Measurements from ENCODE around the gene BEST4. TPM values are rescaled to one million over a fixed set of nuclear protein-coding genes. Genes with fewer than 3 reads are reported as not detected.
A peak's percentile ranks its signal among the peaks of the same experiment; 100 is the strongest.
"Not testable (repeated sequence)": the region's sequence is repeated elsewhere in the genome, so short reads cannot be mapped to it uniquely, and the experiment has no call there.

The BEST4 gene
- total RNA-seq: under 1 TPM; 0.12 to 0.31 TPM
- long read RNA-seq: 0 reads

DNA sequence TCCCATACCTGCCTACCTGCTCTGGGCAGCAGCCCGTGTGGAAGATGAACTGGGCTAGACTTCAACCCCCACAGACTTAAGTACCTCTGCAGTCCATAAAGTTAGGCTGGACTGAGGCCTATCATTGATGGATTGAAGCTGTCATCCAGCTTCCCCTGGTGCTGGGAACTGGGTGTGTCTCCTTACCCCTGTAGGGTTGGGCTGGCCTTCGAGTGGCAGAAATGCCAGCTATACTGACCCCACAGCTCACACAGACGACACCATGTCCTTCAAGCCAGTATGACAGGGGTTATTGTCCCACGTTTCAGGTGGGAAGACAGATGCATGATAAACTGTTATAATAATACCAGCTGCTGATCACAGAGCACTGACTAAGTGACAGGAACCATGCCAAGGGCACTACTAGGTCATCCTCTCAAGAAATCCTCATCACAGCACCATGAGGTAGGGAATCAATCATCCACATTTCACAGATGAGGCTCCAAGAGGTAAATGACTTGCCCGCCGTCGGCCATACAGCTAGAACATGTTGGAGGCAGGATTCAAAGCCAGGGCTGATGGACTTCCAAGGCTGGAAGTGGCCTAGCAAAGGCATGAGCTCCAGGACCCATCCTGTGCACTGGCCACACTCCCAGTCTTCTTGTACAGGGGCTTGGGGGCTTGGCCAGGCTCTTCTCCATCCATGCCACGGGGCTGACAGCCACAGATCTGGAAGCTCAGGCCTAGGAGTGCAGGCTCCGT is at the start of gene BEST4:
BEST4 (minus strand) TSS at position 51 of the 741 bp plus-strand sequence. CDS start 465 bp downstream, outside the sequence.
- intact Hi-C loops (cut with DNase I): loop anchor here (5.0 to 10.0 kb wide), 2 partner anchors 47 to 49 kb away; no protein-coding TSS in a partner anchor
- no peak for ATAC-seq
- no peak for DNase-seq

DNA sequence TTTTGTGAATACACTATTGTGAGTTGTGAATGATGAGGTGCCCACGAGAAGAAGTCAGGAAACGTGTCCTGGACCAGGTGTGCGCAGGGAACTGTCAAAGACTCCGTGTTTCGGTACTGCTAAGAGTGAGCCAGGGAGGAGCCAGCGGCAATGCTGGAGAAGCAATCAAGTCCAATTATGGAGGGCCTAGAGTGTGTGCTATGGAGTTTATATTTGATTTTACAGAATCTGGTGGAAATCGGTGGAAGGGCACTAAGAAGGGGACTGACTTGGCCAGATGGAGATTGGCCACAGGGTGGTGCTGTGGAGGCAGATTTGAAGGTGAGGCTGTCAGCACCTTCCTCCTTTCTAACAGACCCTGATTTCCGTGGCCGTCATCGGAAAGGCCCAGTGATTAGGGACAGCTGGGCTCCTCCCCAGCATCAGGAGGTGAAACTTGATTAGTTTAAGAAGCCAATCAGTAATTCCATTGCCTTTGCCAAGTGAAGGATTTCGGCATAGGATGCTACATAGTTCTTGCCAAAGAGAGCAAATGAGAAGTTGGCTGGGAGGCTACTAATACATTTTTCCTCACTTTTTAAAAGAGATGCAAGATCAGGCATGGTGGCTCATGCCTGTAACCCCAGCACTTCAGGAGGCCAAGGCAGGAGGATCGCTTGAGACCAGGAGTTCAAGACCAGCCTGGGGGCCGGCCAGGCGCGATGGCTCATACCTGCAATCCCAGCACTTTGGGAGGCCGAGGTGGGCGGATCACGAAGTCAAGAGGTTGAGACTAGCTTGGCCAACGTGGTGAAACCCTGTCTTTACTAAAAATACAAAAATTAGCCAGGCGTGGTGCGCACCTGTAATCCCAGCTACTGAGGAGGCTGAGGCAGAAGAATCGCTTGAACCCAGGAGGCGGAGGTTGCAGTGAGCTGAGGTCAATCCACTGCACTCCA is 48.0 kb upstream of the BEST4 start:
- ATAC-seq (peak; percentile 82 to 86), DNase-seq (peak; percentile 92)
- intact Hi-C loops (cut with DNase I): loop anchor here (5.0 to 10.0 kb wide), 5 partner anchors 49 to 466 kb away; partner anchors contain the start of genes BEST4 (in 2 of the 2), HECTD3 (in 1 of the 2) and UROD (in 1 of the 2)

DNA sequence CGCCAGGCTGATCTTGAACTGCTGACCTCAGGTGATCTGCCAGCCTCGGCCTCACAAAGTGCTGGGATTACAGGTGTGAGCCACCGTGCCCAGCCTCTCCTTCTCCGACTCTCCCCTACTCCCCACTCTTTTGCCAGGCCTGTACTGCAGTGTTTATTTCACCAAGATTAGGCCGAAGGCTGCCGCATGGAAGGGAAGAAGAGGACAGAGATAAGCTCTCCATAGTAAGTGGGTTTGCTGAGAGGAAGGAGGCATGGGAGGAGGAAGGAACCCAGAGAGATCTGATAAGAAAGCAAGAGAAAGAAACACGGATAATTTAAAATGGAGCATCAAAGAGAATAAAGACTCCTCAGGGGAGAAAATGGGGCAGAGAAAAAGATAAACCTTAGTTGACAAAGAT is 46.4 kb upstream of the BEST4 start:
- no peak for ATAC-seq
- DNase-seq: no peak
- intact Hi-C loops (cut with DNase I): loop anchor here (10.0 kb wide), 3 partner anchors 50 to 180 kb away; partner anchors contain the start of genes BEST4 (in 1 of the 2), HECTD3 (in 1 of the 2) and UROD (in 1 of the 2)

DNA sequence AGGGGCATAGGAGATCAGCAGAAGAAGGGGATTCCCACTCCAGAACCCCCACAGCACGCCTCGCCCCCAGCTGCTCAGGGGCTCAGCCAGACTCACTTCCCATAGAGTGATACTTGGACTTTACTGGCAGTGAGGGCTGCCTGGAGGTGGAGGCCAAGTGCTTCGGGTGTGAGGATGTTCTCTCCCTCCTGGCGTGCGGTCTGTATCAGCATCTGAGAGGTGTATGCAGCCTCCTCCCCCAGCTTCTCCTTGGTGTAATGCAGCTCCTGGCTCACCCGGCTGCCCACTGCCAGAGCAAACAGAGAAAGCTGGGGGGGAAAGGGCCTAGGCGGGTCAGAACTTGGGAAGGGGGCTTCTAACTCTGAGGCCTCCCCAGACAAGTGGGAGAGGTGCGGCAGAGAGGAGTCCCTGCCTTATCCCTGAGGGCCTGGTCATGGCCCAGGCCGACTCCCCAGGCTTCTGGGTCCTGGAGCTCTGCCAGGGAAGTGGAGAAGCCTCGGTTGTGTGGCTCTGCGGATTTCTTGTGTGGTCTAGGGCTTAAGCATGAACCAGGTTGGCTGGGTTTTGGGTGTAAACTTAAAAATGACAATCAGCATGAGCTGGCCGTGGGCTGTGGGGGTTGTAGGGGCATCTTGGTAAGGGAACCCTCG is 44.2 kb upstream of the BEST4 start:
- intact Hi-C loops (cut with DNase I): loop anchor here (10.0 kb wide), 3 partner anchors 47 to 183 kb away; partner anchors contain the start of genes BEST4 (in 1 of the 2), HECTD3 (in 1 of the 2) and UROD (in 1 of the 2)
- peak in 1 of 2 donors; percentile 27 for ATAC-seq
- no peak for DNase-seq

DNA sequence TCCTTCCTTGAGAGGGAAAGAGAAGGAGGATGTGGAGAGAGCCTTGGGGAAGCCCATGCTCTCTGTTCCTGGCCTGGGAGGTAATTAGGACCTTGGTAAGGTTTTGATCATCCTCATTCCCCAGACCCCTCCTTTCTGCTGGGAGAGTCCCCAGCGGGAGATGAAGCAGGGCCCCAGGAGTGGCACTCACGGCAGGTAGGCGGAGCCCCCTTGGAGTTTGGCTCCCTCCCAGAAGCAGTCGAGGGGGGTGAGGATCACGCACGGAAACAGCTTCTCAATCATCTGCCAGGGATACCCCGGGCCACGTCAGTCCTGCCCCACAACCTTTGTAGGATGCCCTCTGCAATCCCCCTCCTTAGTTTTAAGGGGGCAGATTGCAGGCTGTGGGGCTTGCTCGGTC is 43.5 kb upstream of the BEST4 start:
- intact Hi-C loops (cut with DNase I): loop anchor here (10.0 kb wide), 3 partner anchors 47 to 183 kb away; partner anchors contain the start of genes BEST4 (in 1 of the 2), HECTD3 (in 1 of the 2) and UROD (in 1 of the 2)
- no peak for ATAC-seq
- DNase-seq: no peak

DNA sequence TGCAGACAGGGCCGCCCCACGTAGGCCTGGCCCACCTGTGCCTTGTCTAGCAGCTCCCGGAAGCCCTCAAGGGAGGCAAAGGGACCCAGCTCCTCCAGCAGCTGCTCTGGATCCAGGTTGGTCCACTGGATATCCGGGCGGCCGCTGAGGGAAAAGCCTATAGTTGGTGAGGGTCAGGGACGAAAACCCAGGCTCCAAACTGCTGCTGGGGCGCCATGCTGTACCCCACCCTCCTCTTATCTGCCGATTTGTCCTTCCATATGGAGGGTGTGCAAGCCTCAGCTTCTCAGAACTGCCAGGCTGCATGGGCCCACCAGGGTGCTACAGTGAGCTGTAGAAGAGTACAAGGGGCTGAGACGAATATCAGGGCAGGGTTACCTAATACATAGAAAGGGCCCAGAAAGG is 42.9 kb upstream of the BEST4 start:
- ATAC-seq (no peak), DNase-seq (no peak)
- intact Hi-C loops (cut with DNase I): loop anchor here (10.0 kb wide), 3 partner anchors 46 to 184 kb away; partner anchors contain the start of genes BEST4 (in 1 of the 2), HECTD3 (in 1 of the 2) and UROD (in 1 of the 2)

DNA sequence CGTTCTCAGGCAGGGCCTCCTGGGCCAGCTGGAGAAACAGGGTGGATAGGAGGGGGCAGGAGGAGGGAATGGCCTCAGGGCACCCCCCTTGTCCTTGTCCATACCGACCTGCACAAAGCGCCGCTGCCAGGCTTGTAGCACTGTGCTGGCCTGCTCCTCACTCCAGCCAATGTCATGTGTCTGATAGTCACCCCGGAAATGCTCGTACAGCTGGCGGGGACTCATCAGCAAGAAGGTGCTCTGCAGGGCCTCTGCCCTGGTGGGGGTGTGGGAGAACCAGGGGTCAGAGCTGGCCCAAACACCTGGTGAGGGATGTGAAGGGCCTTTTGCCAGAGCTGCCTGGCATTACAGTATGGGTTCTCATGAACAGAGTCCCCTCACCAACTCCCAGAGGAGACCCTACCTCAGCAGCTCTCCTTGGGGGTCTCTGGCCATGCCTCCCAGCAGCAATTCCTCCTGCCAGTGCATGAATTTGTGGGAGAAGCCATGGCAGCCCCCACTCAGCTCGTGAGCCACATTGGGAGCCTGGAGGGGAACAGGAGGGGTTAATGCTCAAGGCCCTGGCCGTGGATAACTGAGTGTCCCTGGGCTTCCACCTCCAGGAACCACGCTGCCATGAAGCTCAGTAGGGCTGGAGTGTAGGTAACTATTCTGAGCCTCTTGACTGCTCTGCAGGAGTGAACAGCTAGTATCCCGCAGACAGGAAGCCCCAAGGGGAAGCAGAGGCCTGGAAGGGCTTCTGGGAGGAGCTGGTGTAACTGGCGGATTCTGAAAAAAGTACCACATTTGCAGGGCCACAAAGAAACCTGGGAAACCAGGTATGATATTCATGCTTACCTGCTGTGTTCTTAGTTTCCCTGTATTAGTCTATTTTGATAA is 41.8 kb upstream of the BEST4 start:
- no peak for DNase-seq
- intact Hi-C loops (cut with DNase I): loop anchor here (10.0 kb wide), 3 partner anchors 45 to 185 kb away; partner anchors contain the start of genes BEST4 (in 1 of the 2), HECTD3 (in 1 of the 2) and UROD (in 1 of the 2)

DNA sequence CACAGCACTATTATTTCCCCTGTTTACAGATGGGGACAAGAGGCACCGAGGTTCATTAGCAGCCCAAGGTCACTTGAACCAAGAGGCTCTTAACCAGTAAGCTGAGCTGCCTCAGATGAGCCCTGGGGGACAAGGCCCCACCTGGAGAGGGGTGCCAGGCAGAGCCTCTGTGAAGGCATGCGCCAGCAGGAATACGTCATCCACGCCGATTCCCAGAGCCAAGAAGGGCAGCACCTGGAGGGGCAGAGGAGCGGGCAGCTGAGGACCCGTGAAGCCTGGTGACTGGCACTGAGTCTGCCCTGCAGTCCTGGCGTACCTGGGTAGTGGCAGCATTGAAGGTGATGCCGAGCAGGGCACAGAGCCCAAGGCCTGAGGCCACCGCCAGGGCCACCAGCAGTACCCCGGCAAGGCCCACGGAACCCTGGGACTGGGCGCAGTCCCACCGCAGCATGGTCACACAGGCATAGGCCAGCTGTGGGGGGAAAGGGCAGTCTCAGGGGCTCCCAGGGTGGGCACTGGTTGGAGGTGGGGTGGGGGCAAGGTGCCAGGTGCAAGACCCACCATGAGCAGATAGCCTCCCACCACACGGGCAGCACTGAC is 41.0 kb upstream of the BEST4 start:
- DNase-seq: no peak
- intact Hi-C loops (cut with DNase I): no loop called here
- no peak for ATAC-seq

More for the DNA sequence above, 41.8 kb upstream of the BEST4 start:
- no peak for ATAC-seq

DNA sequence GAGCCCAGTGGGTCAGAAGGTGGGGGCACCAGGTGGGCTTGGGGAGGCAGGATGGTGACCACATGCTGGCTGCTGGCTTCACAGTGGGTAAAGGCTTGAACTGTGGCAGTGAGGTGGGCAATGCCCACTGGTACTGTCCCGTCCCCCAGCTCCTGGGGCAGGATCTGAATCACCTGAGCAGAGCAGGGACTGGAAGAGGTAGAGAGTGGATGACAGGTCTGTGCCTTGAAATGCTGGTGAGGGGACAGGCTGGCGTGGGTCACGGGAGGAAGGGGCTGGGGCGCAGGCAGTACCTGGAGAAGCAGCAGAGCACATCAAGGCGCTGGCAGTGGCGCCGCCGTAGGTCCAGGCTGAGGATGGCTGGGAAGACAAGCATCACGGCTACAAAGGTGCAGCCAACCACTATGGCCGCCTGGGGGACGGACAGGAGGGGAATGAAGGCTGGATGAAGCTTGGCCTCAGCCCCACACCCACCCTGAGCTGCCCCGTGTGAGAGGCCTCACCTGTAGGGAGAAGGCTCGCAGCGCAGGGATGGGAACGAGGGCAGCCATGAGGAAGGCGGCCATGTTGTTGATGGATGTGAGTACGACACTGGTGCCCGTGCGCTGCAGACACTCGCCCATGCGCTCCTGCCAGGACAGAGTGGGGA is 40.2 kb upstream of the BEST4 start:
- no peak for ATAC-seq
- intact Hi-C loops (cut with DNase I): no loop called here
- no peak for DNase-seq

DNA sequence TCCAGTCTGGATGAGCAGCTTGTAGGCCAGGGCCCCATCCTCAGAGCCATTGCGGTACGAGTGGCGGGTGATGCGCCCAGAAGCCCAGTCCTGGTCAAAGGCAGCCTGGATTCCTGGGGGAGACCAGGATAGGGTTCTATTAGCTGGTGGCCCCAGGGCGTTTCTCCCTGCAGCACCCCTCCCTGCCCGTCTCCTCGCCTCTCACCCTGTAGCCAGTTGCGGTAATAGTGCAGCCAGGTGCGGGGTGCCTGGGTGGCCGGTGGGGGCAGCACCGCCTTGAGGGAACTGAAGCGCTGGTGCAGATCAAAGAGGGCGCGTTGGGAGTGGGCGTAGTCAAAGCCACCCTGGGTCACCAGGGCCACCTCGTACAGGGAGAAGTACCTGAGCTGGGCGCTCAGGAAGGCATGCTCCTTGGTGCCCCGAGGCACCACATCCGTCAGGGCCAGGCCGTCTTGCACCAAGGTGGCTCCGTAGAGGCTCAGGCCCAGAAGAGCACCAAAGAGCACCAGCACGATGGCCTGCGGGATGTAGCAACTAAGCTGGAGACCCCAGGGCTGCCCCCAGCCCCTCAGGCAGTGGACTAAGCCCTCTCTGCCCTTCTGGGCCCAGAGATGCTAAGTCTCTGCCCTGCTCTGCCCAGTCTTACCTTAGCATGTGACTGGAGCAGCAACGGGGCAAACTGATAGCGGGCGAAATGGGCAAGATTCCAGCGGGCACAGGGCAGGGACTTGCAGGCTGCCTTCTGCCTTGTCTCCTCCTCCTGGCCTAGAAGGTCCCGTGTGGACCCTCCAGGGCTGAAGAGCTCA is 39.4 kb upstream of the BEST4 start:
- intact Hi-C loops (cut with DNase I): no loop called here
- ATAC-seq (no peak), DNase-seq (no peak)

DNA sequence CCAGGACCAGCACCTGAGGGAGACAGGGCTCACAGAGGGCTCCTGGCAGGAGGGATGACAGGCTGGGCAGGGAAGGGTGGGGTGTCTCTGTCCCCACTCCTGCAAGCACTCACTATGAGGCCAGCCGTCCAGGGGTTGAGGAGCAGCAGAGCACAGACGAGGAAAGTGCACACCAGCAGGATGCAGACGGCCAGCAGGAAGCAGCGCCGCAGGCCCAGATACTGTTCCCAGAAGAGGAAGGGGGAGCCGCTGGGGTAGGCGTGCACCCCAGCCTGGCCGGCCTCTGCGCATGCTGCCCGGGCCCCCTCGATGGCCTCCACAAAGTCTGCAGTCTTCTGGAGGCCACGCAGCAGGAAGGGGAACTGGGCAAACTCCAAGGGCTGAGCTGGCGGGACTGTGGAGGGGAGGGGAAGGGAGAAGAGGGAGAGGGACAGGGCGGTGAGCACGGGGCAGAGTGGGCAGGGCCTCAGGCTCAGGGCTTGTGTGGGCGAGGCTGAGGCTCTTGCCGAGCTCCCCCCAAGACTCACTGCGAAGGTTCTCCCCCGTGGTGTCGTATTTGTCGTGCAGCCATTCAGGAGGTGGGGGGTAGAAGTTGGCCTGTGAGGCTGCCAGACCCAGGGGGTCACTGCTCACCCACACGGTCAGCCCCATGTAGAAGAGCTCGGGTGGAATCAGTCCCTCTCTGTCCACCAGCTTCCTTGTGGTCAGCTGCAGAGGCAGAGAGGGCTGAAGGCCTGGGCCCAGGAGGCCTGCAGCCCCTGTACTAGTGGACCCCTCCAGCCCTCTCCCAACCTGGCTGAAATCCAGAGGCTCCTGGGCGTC is 38.6 kb upstream of the BEST4 start:
- peak; percentile 82 to 91 for ATAC-seq
- intact Hi-C loops (cut with DNase I): no loop called here

DNA sequence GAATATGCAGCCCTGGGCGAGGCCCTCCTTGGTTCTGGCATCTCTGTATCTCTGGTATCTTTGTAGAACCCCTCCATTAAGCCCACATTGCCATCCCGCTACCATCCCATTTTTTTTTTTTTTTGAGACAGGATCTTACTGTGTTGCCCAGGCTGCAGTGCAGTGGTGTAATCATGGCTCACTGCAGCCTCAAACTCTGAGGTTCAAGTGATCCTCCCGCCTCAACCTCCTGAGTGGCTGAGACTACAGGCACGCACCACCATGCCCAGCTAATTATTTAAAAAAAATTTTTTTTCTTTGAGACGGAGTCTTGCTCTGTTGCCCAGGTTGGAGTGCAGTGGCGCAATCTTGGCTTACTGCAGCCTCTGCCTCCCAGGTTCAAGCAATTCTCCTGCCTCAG is 36.4 kb upstream of the BEST4 start:
- ATAC-seq; intact Hi-C loops (cut with DNase I); DNase-seq: not testable (repeated sequence)

More for the DNA sequence above, 38.6 kb upstream of the BEST4 start:
- peak; percentile 77 for DNase-seq

DNA sequence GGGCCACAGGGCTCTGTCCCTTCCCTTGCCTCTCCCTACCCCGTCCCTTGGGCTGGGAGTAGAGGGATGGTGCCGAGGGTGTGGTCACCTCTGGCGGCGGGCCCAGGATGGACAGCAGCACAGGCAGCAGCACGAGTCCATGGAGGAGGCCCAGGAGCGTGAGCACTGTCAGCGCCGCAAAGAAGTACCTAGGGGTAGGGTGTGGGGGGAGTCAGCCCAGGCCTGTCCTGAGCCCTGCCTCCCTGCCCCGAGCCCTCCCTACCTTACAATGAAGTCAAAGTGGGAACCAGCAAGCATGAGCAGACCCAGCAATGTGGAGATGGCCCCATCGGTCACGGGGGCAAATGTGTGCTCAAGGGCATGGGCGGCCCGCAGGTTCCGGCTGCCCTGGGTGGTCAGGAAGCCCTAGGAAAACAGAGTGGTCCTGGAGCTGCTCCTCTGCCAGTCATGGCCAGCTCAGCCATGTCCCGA is 35.0 kb upstream of the BEST4 start:
- ATAC-seq: no peak
- intact Hi-C loops (cut with DNase I): no loop called here

DNA sequence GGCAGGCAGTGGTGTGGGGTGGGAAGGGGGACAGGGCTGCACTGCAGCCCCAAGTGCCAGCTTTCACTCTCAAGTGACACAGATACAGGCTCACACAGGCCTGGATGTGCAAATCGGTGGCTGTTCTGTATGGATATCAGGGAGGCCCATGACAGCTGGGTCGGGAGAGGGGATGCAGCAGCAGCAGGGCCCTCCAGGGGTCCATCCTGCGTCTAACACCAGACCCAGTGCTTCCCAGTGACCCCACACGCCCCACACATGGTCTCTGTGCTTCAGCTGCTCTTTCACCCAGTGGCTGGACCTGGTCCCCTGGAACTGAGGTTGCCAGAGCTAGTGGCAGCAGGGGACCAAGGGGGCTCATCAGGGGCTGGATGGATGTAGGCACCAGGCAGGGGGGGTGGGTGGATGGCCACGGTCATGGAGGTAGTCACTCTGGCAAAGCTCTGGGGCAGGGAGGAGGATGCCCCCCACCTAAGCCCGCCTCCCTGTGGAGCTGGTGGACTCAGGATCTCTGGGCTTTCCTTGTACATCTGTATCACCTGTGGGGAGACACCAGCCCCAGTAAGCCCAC is 34.2 kb upstream of the BEST4 start:
- peak; percentile 19 for DNase-seq
- no peak for ATAC-seq
- intact Hi-C loops (cut with DNase I): no loop called here

More for the DNA sequence above, 35.0 kb upstream of the BEST4 start:
- DNase-seq: peak; percentile 36
